Effector memory CD4-positive, alpha-beta T cell (primary cell): ENCODE results near the gene MYBBP1A.
A peak's percentile ranks its signal among the peaks of the same experiment; 100 is the strongest.
"Not testable (repeated sequence)": the region's sequence is repeated elsewhere in the genome, so short reads cannot be mapped to it uniquely, and the experiment has no call there.

Experiments used
- DNase-seq, 3 donors: peaks; one replicate each; pipeline ENCODE4 v3.0.0-alpha.2; 2020
- H3K27ac ChIP-seq: 2 replicates; pipeline ENCODE4 v1.7.0; 2013; ENCODE audit warnings: mild to moderate bottlenecking, low read length, moderate library complexity; ENCODE audit not compliant: insufficient read depth, poor library complexity, severe bottlenecking
- H3K27me3 ChIP-seq: replicated peaks from 2 replicates; pipeline ENCODE4 v1.7.0; 2013; ENCODE audit warnings: mild to moderate bottlenecking, low read length; ENCODE audit not compliant: insufficient read depth, control insufficient read depth, poor library complexity, severe bottlenecking
- H3K36me3 ChIP-seq: 2 replicates; pipeline ENCODE4 v1.7.0; 2013; ENCODE audit warnings: mild to moderate bottlenecking, low read length, moderate library complexity; ENCODE audit not compliant: control insufficient read depth, insufficient read depth
- H3K4me1 ChIP-seq: 2 replicates; pipeline ENCODE4 v1.7.0; 2013; ENCODE audit warnings: low read length, mild to moderate bottlenecking; ENCODE audit not compliant: control insufficient read depth, insufficient read depth, poor library complexity, severe bottlenecking
- H3K4me3 ChIP-seq: 2 replicates; pipeline ENCODE4 v1.7.0; 2013; ENCODE audit warnings: low read length, low read depth, mild to moderate bottlenecking; ENCODE audit not compliant: insufficient read depth, poor library complexity, severe bottlenecking
- H3K9me3 ChIP-seq: 2 replicates; pipeline ENCODE4 v1.7.0; 2013; ENCODE audit warnings: mild to moderate bottlenecking, low read length, moderate library complexity; ENCODE audit not compliant: control insufficient read depth

Gene MYBBP1A

DNA sequence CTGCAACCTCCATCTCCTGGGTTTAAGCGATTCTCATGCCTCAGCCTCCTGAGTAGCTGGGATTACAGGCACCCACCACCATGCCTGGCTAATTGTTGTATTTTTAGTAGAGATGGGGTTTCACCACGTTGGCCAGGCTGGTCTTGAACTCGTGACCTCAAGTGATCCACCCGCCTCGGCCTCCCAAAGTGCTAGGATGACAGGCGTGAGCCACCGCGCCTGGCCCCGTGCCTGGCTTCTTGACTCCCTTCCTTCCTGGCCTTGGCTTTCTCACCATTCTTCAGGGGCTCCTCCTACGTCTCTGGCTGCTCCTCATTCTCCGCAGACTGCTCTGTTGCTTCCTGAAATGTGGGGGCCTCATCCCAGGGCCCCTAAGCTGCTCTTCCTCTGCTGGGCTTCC is 34.9 kb upstream of the MYBBP1A start:
- not testable (repeated sequence) for H3K36me3 ChIP-seq, H3K27ac ChIP-seq, H3K27me3 ChIP-seq, H3K4me3 ChIP-seq, H3K4me1 ChIP-seq, H3K9me3 ChIP-seq, DNase-seq

DNA sequence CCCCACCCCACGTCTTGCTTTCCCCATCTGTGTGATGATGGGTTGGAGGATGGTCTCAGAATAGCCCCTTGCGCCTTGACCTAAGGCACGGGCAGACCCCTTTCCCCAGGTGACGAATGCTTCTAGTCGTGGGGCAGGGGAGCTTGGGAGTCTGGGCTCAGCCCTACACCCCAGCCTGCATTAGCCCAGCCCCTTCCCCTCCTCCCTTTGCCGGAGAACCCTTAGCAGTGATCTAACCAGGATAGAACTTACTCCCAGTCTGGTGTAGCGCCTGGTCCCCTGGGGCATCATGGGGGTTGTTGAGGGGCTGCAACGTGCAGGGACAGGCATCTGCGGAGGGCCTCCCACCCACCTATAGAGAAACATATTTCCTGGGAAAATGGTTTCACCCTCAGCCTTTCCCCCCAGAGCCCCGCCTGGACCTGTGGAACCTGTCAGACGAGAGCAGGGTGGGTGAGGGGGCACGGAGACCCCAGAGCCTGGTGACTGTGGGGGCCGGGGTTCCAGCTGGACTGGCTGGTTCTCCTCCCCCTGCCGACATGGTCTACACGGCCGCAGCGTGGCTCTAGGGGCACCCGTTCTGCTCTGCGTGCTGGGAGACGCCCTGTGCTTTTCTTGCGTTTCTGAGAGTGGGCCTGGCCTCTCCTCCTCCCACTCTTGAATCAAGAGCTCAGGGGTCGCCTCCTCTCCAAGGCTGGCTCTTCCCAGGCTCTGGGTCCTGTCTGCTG is 33.9 kb upstream of the MYBBP1A start:
- Histone ChIP-seq H3K27me3 (peaks cover 2% of the 10 kb centered on the region), H3K9me3 (no peaks in the 10 kb centered on the region), H3K4me1 (peaks cover 3% of the 10 kb centered on the region), H3K27ac (no peak overlapping the region), H3K36me3 (no peaks in the 10 kb centered on the region), H3K4me3 (no peak overlapping the region)
- no peak for DNase-seq

DNA sequence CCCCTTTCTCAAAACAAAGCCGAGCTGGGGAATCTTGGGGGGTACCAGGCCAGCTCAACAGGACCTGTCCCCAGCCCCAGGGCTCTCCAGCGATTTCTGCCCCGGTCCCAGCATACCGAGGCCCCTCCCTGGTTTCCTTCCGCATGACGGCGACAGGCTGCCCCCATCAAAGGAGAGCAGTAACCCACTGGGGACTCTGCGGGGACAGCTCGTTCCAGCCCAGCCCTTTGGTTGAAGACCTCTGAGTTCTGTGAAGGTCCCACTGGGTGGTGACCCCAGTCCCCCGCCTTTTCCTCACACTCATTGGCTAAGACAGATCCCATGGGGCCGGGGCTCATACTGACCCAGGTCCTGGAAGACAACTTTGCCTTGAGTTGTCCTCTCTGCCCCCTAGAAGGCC is 33.2 kb upstream of the MYBBP1A start:
- Histone ChIP-seq H3K9me3 (no peaks in the 10 kb centered on the region), H3K27ac (no peak overlapping the region), H3K36me3 (no peaks in the 10 kb centered on the region), H3K4me1 (peaks cover 5% of the 10 kb centered on the region), H3K4me3 (no peak overlapping the region), H3K27me3 (peaks cover 8% of the 10 kb centered on the region)
- DNase-seq, result no peak

DNA sequence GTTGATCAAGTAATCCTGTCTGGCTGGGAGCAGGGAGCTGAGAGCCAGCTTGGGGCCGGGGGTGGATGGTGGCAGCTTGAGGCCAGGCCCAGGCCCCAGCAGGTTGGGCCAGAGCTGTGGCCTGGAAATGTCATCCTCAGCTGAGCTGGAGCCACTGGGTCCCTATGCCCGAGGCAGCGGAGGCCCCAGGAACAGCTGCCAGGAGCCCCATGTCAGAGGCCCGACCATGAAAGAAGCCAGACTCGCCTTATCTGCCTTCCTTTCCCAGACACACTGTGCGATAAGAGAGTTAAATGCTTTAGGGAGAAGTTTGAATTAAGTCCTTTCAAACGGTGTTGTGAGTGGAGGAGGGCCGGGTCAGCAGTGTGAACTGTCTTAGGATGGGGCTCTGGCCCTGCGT is 32.6 kb upstream of the MYBBP1A start:
- no peak for DNase-seq
- Histone ChIP-seq H3K27ac (no peak overlapping the region), H3K36me3 (no peaks in the 10 kb centered on the region), H3K27me3 (peaks cover 12% of the 10 kb centered on the region), H3K4me3 (no peak overlapping the region), H3K4me1 (peaks cover 5% of the 10 kb centered on the region), H3K9me3 (no peaks in the 10 kb centered on the region)

GRCh38 chr17:4587195-4587594 is 32.0 kb upstream of the MYBBP1A start:
- Histone ChIP-seq H3K4me3 (no peak overlapping the region), H3K36me3 (no peaks in the 10 kb centered on the region), H3K27ac (no peak overlapping the region), H3K4me1 (peaks cover 5% of the 10 kb centered on the region), H3K9me3 (no peaks in the 10 kb centered on the region), H3K27me3 (peaks cover 12% of the 10 kb centered on the region)
- no peak for DNase-seq

DNA sequence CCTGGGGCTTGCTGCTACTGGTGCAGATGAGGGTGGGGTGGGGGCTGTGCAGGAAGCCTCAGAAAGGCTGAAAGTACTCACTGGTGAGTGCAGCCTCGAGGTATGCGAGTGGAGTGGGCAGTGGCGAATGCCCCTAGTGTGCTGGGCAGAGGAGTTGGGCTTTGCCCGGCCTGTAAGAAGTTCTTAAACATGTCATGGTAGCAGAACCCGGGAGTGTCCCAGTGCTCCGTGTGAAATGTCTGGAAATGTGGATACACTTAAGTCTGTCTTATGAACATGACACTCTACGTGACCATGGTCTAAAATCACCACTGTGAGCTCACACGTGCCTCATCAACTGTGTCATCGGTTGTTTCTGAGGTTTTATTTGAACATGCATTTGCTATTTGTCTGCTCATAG is 30.9 kb upstream of the MYBBP1A start:
- DNase-seq, result no peak
- Histone ChIP-seq H3K36me3 (no peaks in the 10 kb centered on the region), H3K4me3 (no peak overlapping the region), H3K4me1 (peaks cover 5% of the 10 kb centered on the region), H3K9me3 (no peaks in the 10 kb centered on the region), H3K27ac (no peak overlapping the region), H3K27me3 (peaks cover 12% of the 10 kb centered on the region)

GRCh38 chr17:4585638-4585994 is 30.4 kb upstream of the MYBBP1A start:
- peaks cover 5% of the 10 kb centered on the region for H3K4me1 ChIP-seq
- no peak for DNase-seq

GRCh38 chr17:4584917-4585637 is 29.9 kb upstream of the MYBBP1A start:
- no peak for DNase-seq
- Histone ChIP-seq H3K27ac (no peak overlapping the region), H3K9me3 (no peaks in the 10 kb centered on the region), H3K4me3 (no peak overlapping the region), H3K36me3 (no peaks in the 10 kb centered on the region), H3K27me3 (peaks cover 12% of the 10 kb centered on the region), H3K4me1 (peaks cover 5% of the 10 kb centered on the region)

More at GRCh38 chr17:4585638-4585994, 30.4 kb upstream of the MYBBP1A start:
- Histone ChIP-seq H3K36me3 (no peaks in the 10 kb centered on the region), H3K27me3 (peaks cover 12% of the 10 kb centered on the region), H3K4me3 (no peak overlapping the region), H3K9me3 (no peaks in the 10 kb centered on the region), H3K27ac (no peak overlapping the region)

DNA sequence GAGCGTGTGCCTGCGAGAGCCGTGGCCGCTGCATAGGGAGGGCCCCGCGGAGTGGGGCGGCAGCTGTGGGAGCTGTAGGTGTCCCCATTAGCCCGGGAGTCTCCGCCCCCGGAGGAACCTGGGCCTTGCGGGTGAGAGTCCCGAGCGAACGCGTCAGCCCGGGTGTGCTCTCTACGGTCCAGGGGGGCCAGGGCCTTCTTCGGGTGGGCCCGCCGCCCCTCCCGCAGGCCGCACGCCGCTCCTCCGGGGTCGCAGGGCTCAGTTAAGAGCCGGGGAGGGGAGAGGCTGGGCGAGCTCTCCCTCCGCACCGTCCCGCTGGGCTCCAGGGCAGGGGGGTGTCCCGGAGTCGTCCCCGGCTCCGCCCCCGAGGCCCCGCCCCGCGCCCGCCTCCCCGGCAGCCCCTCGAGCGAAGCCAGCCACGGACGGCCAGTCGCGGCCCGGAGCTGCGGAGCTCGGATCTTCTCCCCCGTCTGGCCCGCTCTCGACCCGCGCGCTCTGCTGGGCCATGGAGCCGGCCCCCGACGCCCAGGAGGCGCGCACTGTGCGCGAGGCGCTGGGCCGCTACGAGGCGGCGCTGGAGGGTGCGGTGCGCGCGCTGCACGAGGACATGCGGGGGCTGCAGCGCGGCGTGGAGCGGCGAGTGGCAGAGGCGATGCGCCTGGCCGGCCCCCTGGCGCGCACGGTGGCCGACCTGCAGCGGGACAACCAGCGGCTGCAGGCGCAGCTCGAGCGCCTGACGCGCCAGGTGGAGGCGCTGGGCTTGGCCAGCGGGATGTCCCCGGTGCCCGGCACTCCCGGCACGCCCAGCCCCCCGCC is 29.1 kb upstream of the MYBBP1A start, which contains the start of gene SMTNL2:
TSS of gene SMTNL2 (plus strand) at position 429 of the 816 bp plus-strand sequence. CDS start at position 506, 77 bp downstream.
- Histone ChIP-seq H3K9me3 (no peaks in the 10 kb centered on the region), H3K4me3 (peak within 1 kb of the TSS; percentile 32), H3K36me3 (no peaks in the 10 kb centered on the region), H3K27ac (no peak within 1 kb of the TSS), H3K4me1 (peaks cover 5% of the 10 kb centered on the region), H3K27me3 (peaks cover 12% of the 10 kb centered on the region)
- DNase-seq, result no peak

DNA sequence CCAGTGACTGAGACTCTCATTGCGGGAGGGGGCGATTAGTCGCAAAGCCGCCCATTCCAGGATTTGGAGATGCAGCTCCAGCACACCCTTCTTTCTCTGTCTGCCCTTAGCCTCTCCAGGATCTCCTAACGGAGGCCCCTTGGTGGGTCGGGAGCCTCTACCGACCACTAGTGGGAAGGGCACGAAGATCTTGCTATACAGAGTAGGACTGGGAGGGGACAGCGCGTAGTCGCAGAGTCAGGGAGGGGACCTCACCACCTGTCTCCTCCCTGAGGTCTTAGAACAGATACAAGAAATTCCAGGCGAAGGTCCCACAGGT is 28.6 kb upstream of the MYBBP1A start:
- no peak for DNase-seq
- Histone ChIP-seq H3K9me3 (no peaks in the 10 kb centered on the region), H3K4me3 (peak overlapping the region; percentile 32), H3K4me1 (peaks cover 5% of the 10 kb centered on the region), H3K27ac (no peak overlapping the region), H3K36me3 (no peaks in the 10 kb centered on the region), H3K27me3 (peaks cover 12% of the 10 kb centered on the region)
